GM12873 (cell line): ENCODE results near the gene ZNF654.

ENCODE experiments used
- TF ChIP-seq, protein P1 (sequence below): IDR thresholded peaks from 2 replicates; pipeline ENCODE4 v1.5.1; 2012; ENCODE audit warnings: low read depth, mild to moderate bottlenecking, moderate library complexity, low read length, control low read depth; ENCODE audit not compliant: insufficient read depth; ENCODE audit errors: missing control alignments

Gene ZNF654

DNA sequence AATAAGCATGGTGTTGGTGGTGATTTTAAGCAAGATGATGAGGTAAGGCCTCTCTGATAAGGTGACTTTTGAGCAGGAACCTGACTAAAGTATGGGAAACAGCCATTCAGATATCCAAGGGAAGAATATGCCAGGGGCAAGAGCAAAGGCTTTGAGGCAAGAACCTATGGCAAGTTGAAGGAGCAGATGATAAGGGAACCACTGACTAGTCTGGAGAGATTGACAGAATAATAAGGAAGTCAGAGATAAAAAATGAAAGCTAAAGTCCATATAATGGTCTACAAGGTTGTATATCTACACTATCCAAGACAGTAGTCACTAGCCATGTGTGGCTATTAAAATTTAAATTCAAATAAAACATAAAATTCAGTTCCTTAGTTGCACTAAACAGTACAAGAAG, 88.2 kb downstream of the ZNF654 start:
- TF ChIP-seq, protein P1, sequence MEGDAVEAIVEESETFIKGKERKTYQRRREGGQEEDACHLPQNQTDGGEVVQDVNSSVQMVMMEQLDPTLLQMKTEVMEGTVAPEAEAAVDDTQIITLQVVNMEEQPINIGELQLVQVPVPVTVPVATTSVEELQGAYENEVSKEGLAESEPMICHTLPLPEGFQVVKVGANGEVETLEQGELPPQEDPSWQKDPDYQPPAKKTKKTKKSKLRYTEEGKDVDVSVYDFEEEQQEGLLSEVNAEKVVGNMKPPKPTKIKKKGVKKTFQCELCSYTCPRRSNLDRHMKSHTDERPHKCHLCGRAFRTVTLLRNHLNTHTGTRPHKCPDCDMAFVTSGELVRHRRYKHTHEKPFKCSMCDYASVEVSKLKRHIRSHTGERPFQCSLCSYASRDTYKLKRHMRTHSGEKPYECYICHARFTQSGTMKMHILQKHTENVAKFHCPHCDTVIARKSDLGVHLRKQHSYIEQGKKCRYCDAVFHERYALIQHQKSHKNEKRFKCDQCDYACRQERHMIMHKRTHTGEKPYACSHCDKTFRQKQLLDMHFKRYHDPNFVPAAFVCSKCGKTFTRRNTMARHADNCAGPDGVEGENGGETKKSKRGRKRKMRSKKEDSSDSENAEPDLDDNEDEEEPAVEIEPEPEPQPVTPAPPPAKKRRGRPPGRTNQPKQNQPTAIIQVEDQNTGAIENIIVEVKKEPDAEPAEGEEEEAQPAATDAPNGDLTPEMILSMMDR: no peak

DNA sequence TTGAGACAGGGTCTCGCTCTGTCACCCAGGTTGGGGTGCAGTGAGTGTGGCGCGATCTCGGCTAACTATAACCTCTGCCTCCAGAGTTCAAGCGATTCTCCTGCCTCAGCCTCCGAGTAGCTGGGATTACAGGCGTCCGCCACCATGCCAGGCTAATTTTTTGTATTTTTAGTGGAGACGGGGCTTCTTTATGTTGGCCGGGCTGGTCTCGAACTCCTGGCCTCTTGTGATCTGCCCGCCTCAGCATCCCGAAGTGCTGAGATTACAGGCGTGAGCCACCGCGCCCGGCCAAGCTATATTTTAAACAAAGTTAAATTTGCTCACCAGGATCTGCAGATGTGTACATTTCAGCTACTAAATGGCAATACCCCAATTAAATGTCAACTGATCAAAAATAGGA, 89.6 kb downstream of the ZNF654 start:
- TF ChIP-seq, protein P1: no peak

GRCh38 chr3:88149101-88149508, 90.0 kb downstream of the ZNF654 start:
- TF ChIP-seq, protein P1: no peak

- TF ChIP-seq, protein P1: no peak
These were observed 90.7 kb downstream of the ZNF654 start, which contains the start of gene C3orf38 for GRCh38 chr3:88149509-88150362. Gene C3orf38, plus strand, starts transcription at chr3:88149959. Its CDS starts 94 bp downstream, at chr3:88150053.

- TF ChIP-seq, protein P1: no peak
These were observed 91.3 kb downstream of the ZNF654 start for GRCh38 chr3:88150371-88150770.

DNA sequence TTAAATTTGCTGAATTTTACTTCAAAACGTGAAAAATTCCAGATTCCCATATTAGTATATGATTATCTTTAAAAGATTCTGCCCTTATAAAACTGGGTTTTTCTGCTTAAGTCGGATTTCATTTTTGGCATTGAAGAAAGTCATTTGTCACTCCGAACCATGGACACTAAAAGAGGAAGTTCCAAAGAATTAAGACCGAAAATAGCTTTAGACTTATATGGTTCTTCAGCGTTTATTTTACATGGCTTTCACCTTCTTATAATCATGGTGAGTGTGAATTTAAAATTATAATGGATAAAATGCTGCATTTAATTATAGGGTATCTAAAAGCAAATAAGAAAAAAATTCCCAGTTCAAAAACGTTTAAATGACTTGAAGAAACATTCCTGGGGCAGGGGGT, 91.8 kb downstream of the ZNF654 start:
- TF ChIP-seq, protein P1: no peak

DNA sequence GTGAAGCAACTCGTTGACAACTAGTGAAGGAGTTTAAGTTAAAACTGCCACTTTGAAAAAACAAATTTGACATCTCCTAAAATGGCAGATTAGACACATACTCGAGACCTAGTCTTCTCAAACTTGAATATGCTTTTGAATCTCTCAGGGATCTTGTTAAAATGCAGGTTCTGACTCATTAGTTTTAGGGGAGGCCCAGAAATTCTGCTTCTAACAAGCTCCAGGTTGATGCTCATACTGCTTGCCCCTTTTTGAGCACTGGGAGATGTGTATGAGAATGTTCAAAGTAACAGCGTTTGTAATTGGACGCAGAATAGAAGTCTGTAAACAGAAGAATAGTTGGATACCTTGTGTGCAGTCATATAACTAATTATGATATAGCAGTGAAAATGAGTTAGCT, 92.3 kb downstream of the ZNF654 start:
- TF ChIP-seq, protein P1: no peak
